ENCODE measurements around the gene KLHDC7B. TPM values are rescaled to one million over a fixed set of nuclear protein-coding genes. Genes with fewer than 3 reads are reported as not detected.

KLHDC7B gene
- total RNA-seq, 1 donor from 2014 or later, result 0.32 TPM

DNA sequence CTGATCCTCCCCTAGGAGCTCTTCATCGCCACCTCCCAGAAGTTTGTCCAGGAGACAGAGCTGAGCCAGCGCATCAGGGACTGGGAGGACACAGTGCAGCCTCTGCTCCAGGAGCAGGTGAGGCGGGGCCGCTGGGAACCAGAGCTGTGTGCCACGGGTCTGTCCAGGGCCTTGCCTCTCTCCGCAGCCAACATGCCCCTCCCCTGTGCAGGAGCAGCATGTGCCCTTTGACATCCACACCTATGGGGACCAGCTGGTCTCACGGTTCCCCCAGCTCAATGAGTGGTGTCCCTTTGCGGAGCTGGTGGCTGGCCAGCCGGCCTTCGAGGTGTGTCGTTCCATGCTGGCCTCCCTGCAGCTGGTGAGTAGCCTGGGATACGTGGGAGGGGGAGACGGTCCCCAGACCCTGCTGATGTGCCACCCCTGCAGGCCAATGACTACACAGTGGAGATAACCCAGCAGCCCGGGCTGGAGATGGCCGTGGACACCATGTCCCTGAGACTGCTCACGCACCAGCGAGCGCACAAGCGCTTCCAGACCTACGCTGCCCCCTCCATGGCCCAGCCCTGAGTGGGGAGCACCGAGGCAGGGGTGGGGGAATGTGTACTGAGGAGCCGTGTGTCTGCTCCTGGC, 22.8 kb upstream of the KLHDC7B start:
- peaks cover 5% of the 10 kb centered on the region for H3K36me3 Mint-ChIP-seq (ENCODE audit: low read depth, unreplicated experiment)
- H3K27ac Mint-ChIP-seq (ENCODE audit: unreplicated experiment), result no peak overlapping the region
- H2AFZ ChIP-seq (ENCODE audit: low read depth, low read length), result no peak overlapping the region
- H3K27me3 ChIP-seq (ENCODE audit: insufficient read depth, low read length), result no peaks in the 10 kb centered on the region
- H3K27ac ChIP-seq (ENCODE audit: low read depth, low read length), result no peak overlapping the region
- H3K9me3 ChIP-seq (ENCODE audit: insufficient read depth, low read depth, low read length), result no peaks in the 10 kb centered on the region
- peaks cover 31% of the 10 kb centered on the region for H4K20me1 ChIP-seq (ENCODE audit: insufficient read depth, low read length)
- peaks cover 3% of the 10 kb centered on the region for H3K9me3 Mint-ChIP-seq (ENCODE audit: unreplicated experiment)
- H3K4me3 ChIP-seq (ENCODE audit: insufficient read depth, low read depth, low read length), result no peak overlapping the region
- H3K4me1 ChIP-seq (ENCODE audit: insufficient read depth, low read length), result peaks cover 20% of the 10 kb centered on the region
- no peak overlapping the region for H3K9ac ChIP-seq (ENCODE audit: low read length)
- TF ChIP-seq, protein P1, sequence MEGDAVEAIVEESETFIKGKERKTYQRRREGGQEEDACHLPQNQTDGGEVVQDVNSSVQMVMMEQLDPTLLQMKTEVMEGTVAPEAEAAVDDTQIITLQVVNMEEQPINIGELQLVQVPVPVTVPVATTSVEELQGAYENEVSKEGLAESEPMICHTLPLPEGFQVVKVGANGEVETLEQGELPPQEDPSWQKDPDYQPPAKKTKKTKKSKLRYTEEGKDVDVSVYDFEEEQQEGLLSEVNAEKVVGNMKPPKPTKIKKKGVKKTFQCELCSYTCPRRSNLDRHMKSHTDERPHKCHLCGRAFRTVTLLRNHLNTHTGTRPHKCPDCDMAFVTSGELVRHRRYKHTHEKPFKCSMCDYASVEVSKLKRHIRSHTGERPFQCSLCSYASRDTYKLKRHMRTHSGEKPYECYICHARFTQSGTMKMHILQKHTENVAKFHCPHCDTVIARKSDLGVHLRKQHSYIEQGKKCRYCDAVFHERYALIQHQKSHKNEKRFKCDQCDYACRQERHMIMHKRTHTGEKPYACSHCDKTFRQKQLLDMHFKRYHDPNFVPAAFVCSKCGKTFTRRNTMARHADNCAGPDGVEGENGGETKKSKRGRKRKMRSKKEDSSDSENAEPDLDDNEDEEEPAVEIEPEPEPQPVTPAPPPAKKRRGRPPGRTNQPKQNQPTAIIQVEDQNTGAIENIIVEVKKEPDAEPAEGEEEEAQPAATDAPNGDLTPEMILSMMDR (IDR thresholded peaks at IDR 0.05; ENCODE audit: insufficient read depth, low read depth, low read length), result no peak
- no peak for TF ChIP-seq EZH2 (IDR thresholded peaks at IDR 0.05; ENCODE audit: insufficient read depth, low read length)
- H3K4me2 ChIP-seq (ENCODE audit: low read length), result no peak overlapping the region
- peaks cover 36% of the 10 kb centered on the region for H3K79me2 ChIP-seq (ENCODE audit: insufficient read depth, low read length)
- DNase-seq (ENCODE audit: low read depth) (no peak), FAIRE-seq (no peak)
- H3K27me3 Mint-ChIP-seq (ENCODE audit: low read depth, unreplicated experiment), result no peaks in the 10 kb centered on the region
- peaks cover 4% of the 10 kb centered on the region for H3K4me1 Mint-ChIP-seq (ENCODE audit: low read depth, unreplicated experiment)
- H3K36me3 ChIP-seq (ENCODE audit: insufficient read depth, low read length), result no peaks in the 10 kb centered on the region
- no peak overlapping the region for H3K4me3 Mint-ChIP-seq (ENCODE audit: unreplicated experiment)

DNA sequence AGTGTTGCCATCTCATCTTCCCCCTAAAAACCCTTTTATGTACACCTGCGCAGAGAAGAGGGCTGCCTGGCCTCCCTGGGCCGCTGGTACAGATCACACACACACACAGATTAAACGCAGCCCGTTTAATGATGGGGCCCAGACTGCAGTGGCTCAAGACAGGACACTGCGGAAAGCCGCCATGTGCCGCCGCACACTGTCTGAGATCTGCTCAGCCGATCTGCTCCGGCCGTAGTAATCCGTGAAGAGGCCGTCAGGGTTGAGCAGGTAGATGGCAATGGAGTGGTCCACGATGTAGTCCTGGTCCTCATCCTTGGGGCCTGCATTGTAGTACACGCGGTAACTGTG, 22.3 kb upstream of the KLHDC7B start:
- Mint-ChIP-seq H3K9me3 (ENCODE audit: unreplicated experiment) (peaks cover 3% of the 10 kb centered on the region), H3K4me1 (ENCODE audit: low read depth, unreplicated experiment) (peaks cover 4% of the 10 kb centered on the region), H3K4me3 (ENCODE audit: unreplicated experiment) (peak overlapping the region; percentile 27), H3K27me3 (ENCODE audit: low read depth, unreplicated experiment) (no peaks in the 10 kb centered on the region), H3K36me3 (ENCODE audit: low read depth, unreplicated experiment) (peaks cover 7% of the 10 kb centered on the region), H3K27ac (ENCODE audit: unreplicated experiment) (no peak overlapping the region)
- FAIRE-seq, result no peak
- H3K4me2 ChIP-seq (ENCODE audit: low read length), result no peak overlapping the region
- no peak overlapping the region for H2AFZ ChIP-seq (ENCODE audit: low read depth, low read length)
- no peak for DNase-seq (ENCODE audit: low read depth)
- TF ChIP-seq, protein P1 (IDR thresholded peaks at IDR 0.05; ENCODE audit: insufficient read depth, low read depth, low read length), result no peak
- TF ChIP-seq EZH2 (IDR thresholded peaks at IDR 0.05; ENCODE audit: insufficient read depth, low read length), result no peak
- no peaks in the 10 kb centered on the region for H3K9me3 ChIP-seq (ENCODE audit: insufficient read depth, low read depth, low read length)
- H3K27ac ChIP-seq (ENCODE audit: low read depth, low read length), result no peak overlapping the region
- no peak overlapping the region for H3K4me3 ChIP-seq (ENCODE audit: insufficient read depth, low read depth, low read length)
- peaks cover 34% of the 10 kb centered on the region for H4K20me1 ChIP-seq (ENCODE audit: insufficient read depth, low read length)
- no peaks in the 10 kb centered on the region for H3K27me3 ChIP-seq (ENCODE audit: insufficient read depth, low read length)
- peaks cover 20% of the 10 kb centered on the region for H3K4me1 ChIP-seq (ENCODE audit: insufficient read depth, low read length)
- no peak overlapping the region for H3K9ac ChIP-seq (ENCODE audit: low read length)
- peaks cover 36% of the 10 kb centered on the region for H3K79me2 ChIP-seq (ENCODE audit: insufficient read depth, low read length)
- H3K36me3 ChIP-seq (ENCODE audit: insufficient read depth, low read length), result no peaks in the 10 kb centered on the region

Data from astrocyte (in vitro differentiated cells and primary cell).